ENCODE measurements around the gene KCNQ2.
"Not testable (repeated sequence)": the region's sequence is repeated elsewhere in the genome, so short reads cannot be mapped to it uniquely, and the experiment has no call there.

Gene KCNQ2

GRCh38 chr20:63471981-63472831, at the start of gene KCNQ2:
Gene KCNQ2, minus strand, starts transcription at chr20:63472655. Its CDS starts 192 bp downstream, at chr20:63472463.
- no peak for DNase-seq

- DNase-seq, result no peak
Measured at GRCh38 chr20:63521602-63522001, 49.1 kb upstream of the KCNQ2 start.

- peak; percentile 53 for DNase-seq
Measured at GRCh38 chr20:63520934-63521601, 48.6 kb upstream of the KCNQ2 start.

GRCh38 chr20:63520504-63520933, 48.1 kb upstream of the KCNQ2 start, which contains the start of gene PPDPF:
Gene PPDPF, plus strand, starts transcription at chr20:63520765. Its CDS starts 544 bp downstream, at chr20:63521309.
- DNase-seq, result peak; percentile 81

- DNase-seq, result peak; percentile 65
Measured at GRCh38 chr20:63519668-63520503, 47.4 kb upstream of the KCNQ2 start.

GRCh38 chr20:63518946-63519667, 46.7 kb upstream of the KCNQ2 start:
- DNase-seq, result no peak

GRCh38 chr20:63518351-63518861, 46.0 kb upstream of the KCNQ2 start:
- no peak for DNase-seq

- DNase-seq, result no peak
Measured at GRCh38 chr20:63517376-63518309, 45.2 kb upstream of the KCNQ2 start.

- DNase-seq, result not testable (repeated sequence)
Measured at GRCh38 chr20:63514520-63514919, 42.1 kb upstream of the KCNQ2 start.

- no peak for DNase-seq
Measured at GRCh38 chr20:63513207-63513606, 40.8 kb upstream of the KCNQ2 start.

- no peak for DNase-seq
Measured at GRCh38 chr20:63509088-63509564, 36.7 kb upstream of the KCNQ2 start.

- no peak for DNase-seq
Measured at GRCh38 chr20:63508072-63508768, 35.8 kb upstream of the KCNQ2 start.

GRCh38 chr20:63507083-63507743, 34.8 kb upstream of the KCNQ2 start:
- DNase-seq, result no peak

- DNase-seq, result no peak
Measured at GRCh38 chr20:63505723-63506122, 33.3 kb upstream of the KCNQ2 start.

- no peak for DNase-seq
Measured at GRCh38 chr20:63505281-63505680, 32.8 kb upstream of the KCNQ2 start.

GRCh38 chr20:63504642-63505041, 32.2 kb upstream of the KCNQ2 start:
- no peak for DNase-seq

- no peak for DNase-seq
Measured at GRCh38 chr20:63503524-63503923, 31.1 kb upstream of the KCNQ2 start.

- DNase-seq, result no peak
Measured at GRCh38 chr20:63502671-63503172, 30.3 kb upstream of the KCNQ2 start.

Data from CD4-positive, alpha-beta T cell treated with Interferon gamma for 1 hour (primary cell).